Osteocyte (in vitro differentiated cells): ENCODE data around the gene FAM98C. TPM values are rescaled to one million over a fixed set of nuclear protein-coding genes. Genes with fewer than 3 reads are reported as not detected.
"Not testable (repeated sequence)": the region's sequence is repeated elsewhere in the genome, so short reads cannot be mapped to it uniquely, and the experiment has no call there.

Source experiments
- DNase-seq: peaks from one replicate; pipeline ENCODE4 v3.0.0; 2021; ENCODE audit warnings: mixed read lengths; ENCODE audit not compliant: unreplicated experiment; ENCODE audit errors: extremely low spot score
- H3K27ac Mint-ChIP-seq: one replicate; pipeline ENCODE4 v1.8.0; 2021; ENCODE audit warnings: mild to moderate bottlenecking, mixed read lengths; ENCODE audit not compliant: unreplicated experiment
- H3K27me3 Mint-ChIP-seq: one replicate; pipeline ENCODE4 v1.8.0; 2021; ENCODE audit warnings: mixed read lengths; ENCODE audit not compliant: unreplicated experiment
- H3K36me3 Mint-ChIP-seq: one replicate; pipeline ENCODE4 v1.8.0; 2021; ENCODE audit warnings: mixed read lengths; ENCODE audit not compliant: unreplicated experiment
- H3K4me1 Mint-ChIP-seq: one replicate; pipeline ENCODE4 v1.8.0; 2021; ENCODE audit warnings: mixed read lengths; ENCODE audit not compliant: unreplicated experiment
- H3K4me3 Mint-ChIP-seq: one replicate; pipeline ENCODE4 v1.8.0; 2021; ENCODE audit warnings: mild to moderate bottlenecking, moderate library complexity, mixed read lengths; ENCODE audit not compliant: unreplicated experiment
- H3K9me3 Mint-ChIP-seq: one replicate; pipeline ENCODE4 v1.8.0; 2021; ENCODE audit warnings: mixed read lengths; ENCODE audit not compliant: unreplicated experiment
- total RNA-seq: library from RNA; stranded (reverse); gene quantifications from 2 replicates; pipeline ENCODE4 v1.2.1, GENCODE V29; 2021
- TF ChIP-seq, protein P1 (sequence below): fragments of 200-600 bp; sonication (generic); IDR thresholded peaks from 2 replicates; pipeline ENCODE4 v1.5.0; 2021; ENCODE audit warnings: antibody characterized with exemption, mild to moderate bottlenecking, moderate library complexity

Gene FAM98C
- total RNA-seq, 1 donor from 2014 or later = 19.4 TPM

DNA sequence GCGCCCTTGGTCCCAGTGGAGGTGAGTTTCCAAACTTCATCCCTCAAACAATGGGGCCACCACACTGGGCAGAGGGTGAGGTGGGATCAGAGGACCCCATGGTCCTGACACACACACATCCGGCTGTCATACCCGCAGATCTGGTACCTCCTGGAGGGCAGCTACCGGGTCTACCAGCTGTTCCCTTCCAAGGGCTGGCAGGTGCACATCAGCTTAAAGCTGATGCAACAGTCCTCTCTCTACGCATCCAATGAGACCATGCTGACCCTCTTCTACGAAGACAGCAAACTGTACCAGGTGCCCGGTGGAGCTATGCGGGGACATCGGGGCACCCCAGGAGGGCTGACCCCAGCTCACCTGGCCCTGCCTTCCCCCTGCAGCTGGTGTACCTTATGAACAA is 42.5 kb upstream of the FAM98C start:
- Mint-ChIP-seq H3K9me3 (no peaks in the 10 kb centered on the region), H3K4me1 (peaks cover 11% of the 10 kb centered on the region), H3K4me3 (peak overlapping the region; percentile 78), H3K36me3 (no peaks in the 10 kb centered on the region), H3K27ac (no peak overlapping the region), H3K27me3 (peaks cover 38% of the 10 kb centered on the region)
- TF ChIP-seq, protein P1, sequence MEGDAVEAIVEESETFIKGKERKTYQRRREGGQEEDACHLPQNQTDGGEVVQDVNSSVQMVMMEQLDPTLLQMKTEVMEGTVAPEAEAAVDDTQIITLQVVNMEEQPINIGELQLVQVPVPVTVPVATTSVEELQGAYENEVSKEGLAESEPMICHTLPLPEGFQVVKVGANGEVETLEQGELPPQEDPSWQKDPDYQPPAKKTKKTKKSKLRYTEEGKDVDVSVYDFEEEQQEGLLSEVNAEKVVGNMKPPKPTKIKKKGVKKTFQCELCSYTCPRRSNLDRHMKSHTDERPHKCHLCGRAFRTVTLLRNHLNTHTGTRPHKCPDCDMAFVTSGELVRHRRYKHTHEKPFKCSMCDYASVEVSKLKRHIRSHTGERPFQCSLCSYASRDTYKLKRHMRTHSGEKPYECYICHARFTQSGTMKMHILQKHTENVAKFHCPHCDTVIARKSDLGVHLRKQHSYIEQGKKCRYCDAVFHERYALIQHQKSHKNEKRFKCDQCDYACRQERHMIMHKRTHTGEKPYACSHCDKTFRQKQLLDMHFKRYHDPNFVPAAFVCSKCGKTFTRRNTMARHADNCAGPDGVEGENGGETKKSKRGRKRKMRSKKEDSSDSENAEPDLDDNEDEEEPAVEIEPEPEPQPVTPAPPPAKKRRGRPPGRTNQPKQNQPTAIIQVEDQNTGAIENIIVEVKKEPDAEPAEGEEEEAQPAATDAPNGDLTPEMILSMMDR = no peak
- no peak for DNase-seq

DNA sequence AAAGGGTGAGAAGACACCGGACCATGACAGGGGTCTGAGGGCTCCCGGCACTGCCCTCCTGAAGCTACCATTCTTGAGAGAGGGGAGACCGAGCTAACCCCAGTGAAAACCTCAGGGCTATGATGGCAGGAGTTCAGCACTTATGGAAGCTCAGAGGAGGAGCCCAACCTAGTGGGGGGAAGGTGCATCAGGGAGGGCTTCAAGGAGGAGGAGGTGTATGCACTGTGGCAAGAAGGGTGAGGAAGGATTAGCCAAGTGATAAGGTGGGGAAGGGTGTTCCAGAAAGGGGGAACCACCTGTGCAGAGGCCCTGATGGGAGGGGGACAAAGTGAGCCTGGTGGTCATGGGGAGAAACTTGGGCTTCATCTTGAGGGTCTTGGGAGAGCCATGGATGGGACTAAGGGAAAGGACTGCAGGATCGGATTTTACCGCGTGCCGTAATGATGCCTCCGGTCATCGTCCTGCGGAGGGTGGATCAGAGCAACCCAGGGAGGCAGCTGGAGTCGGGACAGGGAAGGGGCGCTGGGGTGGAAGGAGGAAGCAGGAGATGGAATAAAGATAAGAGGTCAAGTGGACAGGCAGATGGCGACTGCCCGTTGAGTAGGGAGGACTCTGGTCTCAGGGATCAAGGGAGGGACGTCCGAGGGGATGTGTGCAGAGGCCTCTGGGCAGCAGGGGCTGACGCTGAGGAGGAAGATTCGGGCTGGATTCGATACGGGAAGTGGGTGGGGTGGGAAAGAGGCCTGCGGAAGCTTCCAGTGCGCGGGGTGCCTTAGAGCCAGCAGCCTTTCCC is 41.9 kb upstream of the FAM98C start:
- Mint-ChIP-seq H3K27me3 (peaks cover 34% of the 10 kb centered on the region), H3K9me3 (no peaks in the 10 kb centered on the region), H3K4me3 (peak overlapping the region; percentile 78), H3K4me1 (peaks cover 11% of the 10 kb centered on the region), H3K27ac (no peak overlapping the region), H3K36me3 (no peaks in the 10 kb centered on the region)
- TF ChIP-seq, protein P1 = no peak
- no peak for DNase-seq

DNA sequence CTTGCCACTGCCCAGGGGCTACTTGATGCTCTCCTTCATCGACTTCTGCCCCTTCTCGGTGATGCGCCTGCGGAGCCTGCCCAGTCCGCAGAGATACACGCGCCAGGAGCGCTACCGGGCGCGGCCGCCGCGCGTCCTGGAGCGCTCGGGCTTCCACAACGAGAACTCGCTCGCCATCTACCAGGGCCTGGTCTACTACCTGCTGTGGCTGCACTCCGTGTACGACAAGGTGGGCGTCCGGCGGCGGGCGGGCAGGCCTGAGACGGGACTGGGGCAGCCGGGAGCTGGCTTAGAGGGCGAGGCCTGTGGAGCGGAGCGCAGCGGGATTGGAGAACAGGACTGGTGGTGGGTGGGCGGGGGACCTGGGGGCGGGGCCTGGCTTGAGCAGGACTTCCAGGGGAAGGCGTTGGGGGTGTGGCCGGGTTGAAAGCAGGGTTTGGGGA is 41.2 kb upstream of the FAM98C start:
- H3K27ac Mint-ChIP-seq = no peak overlapping the region
- TF ChIP-seq, protein P1 = peak; percentile 10
- H3K36me3 Mint-ChIP-seq = no peaks in the 10 kb centered on the region
- H3K4me3 Mint-ChIP-seq = peak overlapping the region; percentile 78
- H3K27me3 Mint-ChIP-seq = peaks cover 29% of the 10 kb centered on the region
- H3K9me3 Mint-ChIP-seq = no peaks in the 10 kb centered on the region
- DNase-seq = peak; percentile 85
- H3K4me1 Mint-ChIP-seq = peaks cover 11% of the 10 kb centered on the region

DNA sequence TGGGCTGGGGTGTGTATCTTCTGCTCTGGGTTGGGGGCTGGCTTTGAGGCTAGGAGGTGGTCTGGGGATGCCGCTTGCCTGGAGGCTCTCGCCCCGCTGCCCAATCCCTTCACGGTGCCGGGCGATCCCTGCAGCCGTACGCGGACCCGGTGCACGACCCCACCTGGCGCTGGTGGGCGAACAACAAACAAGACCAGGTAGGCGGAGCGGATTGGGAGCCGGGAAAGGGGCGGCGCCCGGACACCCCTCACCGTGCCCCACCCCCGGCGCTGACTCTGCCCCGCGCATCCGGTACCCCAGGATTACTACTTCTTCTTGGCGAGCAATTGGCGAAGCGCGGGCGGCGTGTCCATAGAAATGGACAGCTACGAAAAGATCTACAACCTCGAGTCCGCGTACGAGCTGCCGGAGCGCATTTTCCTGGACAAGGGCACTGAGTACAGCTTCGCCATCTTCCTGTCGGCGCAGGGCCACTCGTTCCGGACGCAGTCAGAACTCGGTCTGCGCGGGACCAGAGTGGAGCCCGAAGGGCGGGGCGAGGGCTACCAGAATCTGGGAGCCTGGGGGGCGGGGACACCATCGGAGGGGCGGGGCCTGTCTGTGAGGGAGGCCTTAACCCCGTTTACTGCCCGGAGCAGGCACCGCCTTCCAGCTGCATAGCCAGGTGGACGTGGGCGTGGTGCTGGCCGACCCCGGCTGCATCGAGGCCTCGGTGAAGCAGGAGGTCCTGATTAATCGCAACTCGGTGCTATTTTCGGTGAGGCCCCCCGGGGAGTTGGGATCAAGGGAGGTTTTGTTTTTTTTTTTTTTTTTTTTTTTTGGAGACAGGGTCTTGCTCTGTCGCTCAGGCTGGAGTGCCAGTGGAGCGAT is 40.6 kb upstream of the FAM98C start:
- Mint-ChIP-seq H3K27ac (no peak overlapping the region), H3K36me3 (no peaks in the 10 kb centered on the region), H3K4me3 (peak overlapping the region; percentile 78), H3K27me3 (peaks cover 27% of the 10 kb centered on the region), H3K9me3 (no peaks in the 10 kb centered on the region), H3K4me1 (peaks cover 11% of the 10 kb centered on the region)
- TF ChIP-seq, protein P1 = no peak
- peak; percentile 87 for DNase-seq

DNA sequence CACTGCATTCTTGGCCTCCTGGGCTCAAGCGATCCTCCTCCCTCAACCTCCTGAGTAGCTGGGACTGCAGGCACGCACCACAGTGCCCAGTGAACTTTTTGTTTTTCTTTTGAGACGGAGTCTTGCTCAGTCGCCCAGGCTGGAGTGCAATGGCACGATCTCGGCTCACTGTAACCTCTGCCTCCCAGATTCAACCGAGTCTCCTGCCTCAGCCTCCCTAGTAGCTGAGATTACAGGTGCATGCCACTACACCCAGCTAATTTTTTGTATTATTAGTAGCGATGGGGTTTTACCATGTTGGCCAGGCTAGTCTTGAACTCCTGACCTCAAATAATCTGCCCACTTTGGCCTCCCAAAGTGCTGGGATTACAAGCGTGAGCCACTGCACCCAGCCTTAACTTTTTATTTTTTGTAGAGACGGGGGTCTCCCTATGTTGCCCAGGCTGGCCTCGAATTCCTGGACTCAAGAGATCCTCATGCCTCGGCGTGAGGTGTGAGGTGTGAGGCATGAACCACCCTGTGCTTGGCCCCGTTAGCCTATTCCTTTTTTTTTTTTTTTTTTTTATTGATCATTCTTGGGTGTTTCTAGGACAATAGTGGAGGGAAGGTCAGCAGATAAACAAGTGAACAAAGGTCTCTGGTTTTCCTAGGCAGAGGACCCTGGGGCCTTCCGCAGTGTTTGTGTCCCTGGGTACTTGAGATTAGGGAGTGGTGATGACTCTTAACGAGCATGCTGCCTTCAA is 39.8 kb upstream of the FAM98C start:
- not testable (repeated sequence) for H3K9me3 Mint-ChIP-seq, DNase-seq, H3K36me3 Mint-ChIP-seq, H3K27ac Mint-ChIP-seq
- H3K27me3 Mint-ChIP-seq = peaks cover 26% of the 10 kb centered on the region
- peaks cover 11% of the 10 kb centered on the region for H3K4me1 Mint-ChIP-seq
- H3K4me3 Mint-ChIP-seq = peak overlapping the region; percentile 78
